ENCODE data around the gene AEBP2.

DNA sequence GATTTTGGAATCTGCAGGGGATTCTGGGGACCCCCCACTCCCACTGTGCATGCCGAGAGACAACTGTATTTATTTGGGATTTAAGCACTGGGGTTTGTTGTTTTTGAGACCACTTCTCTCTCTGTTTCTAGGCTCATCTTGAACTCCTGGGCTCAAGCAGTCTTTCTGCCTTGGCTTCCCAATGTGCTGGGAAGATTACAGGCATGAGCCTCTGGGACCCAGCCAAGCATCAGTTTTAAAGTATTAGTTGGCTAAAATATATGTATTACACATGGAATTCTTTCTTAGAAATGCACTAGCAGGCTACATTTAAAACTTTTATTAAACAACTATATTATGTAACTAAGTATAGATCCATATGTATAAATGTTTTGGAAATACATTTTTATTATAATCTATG is 78.3 kb downstream of the AEBP2 start:
- no peak for TF ChIP-seq TEAD4 (IDR thresholded peaks at IDR 0.05)
- TF ChIP-seq CREB1 (IDR thresholded peaks at IDR 0.05; ENCODE audit: low read depth), result no peak
- TF ChIP-seq TAF1 (IDR thresholded peaks at IDR 0.05; ENCODE audit: low read depth), result no peak
- no peak for TF ChIP-seq CEBPB (IDR thresholded peaks at IDR 0.05)
- TF ChIP-seq, protein P1, sequence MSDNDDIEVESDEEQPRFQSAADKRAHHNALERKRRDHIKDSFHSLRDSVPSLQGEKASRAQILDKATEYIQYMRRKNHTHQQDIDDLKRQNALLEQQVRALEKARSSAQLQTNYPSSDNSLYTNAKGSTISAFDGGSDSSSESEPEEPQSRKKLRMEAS (IDR thresholded peaks at IDR 0.05), result no peak
- TF ChIP-seq, protein P2, sequence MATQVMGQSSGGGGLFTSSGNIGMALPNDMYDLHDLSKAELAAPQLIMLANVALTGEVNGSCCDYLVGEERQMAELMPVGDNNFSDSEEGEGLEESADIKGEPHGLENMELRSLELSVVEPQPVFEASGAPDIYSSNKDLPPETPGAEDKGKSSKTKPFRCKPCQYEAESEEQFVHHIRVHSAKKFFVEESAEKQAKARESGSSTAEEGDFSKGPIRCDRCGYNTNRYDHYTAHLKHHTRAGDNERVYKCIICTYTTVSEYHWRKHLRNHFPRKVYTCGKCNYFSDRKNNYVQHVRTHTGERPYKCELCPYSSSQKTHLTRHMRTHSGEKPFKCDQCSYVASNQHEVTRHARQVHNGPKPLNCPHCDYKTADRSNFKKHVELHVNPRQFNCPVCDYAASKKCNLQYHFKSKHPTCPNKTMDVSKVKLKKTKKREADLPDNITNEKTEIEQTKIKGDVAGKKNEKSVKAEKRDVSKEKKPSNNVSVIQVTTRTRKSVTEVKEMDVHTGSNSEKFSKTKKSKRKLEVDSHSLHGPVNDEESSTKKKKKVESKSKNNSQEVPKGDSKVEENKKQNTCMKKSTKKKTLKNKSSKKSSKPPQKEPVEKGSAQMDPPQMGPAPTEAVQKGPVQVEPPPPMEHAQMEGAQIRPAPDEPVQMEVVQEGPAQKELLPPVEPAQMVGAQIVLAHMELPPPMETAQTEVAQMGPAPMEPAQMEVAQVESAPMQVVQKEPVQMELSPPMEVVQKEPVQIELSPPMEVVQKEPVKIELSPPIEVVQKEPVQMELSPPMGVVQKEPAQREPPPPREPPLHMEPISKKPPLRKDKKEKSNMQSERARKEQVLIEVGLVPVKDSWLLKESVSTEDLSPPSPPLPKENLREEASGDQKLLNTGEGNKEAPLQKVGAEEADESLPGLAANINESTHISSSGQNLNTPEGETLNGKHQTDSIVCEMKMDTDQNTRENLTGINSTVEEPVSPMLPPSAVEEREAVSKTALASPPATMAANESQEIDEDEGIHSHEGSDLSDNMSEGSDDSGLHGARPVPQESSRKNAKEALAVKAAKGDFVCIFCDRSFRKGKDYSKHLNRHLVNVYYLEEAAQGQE (IDR thresholded peaks at IDR 0.05; ENCODE audit: low read depth), result no peak
- no peak for TF ChIP-seq RAD21 (IDR thresholded peaks at IDR 0.05; ENCODE audit: low read depth)
- TF ChIP-seq EP300 (IDR thresholded peaks at IDR 0.05; ENCODE audit: borderline replicate concordance), result no peak
- TF ChIP-seq, protein P3, sequence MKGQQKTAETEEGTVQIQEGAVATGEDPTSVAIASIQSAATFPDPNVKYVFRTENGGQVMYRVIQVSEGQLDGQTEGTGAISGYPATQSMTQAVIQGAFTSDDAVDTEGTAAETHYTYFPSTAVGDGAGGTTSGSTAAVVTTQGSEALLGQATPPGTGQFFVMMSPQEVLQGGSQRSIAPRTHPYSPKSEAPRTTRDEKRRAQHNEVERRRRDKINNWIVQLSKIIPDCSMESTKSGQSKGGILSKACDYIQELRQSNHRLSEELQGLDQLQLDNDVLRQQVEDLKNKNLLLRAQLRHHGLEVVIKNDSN (IDR thresholded peaks at IDR 0.05), result no peak
- TF ChIP-seq YY1 (IDR thresholded peaks at IDR 0.05; ENCODE audit: low read depth), result no peak
- no peak for TF ChIP-seq NFIC (IDR thresholded peaks at IDR 0.05)
- no peak for TF ChIP-seq EGR1 (IDR thresholded peaks at IDR 0.05)
- TF ChIP-seq ZBTB7A (IDR thresholded peaks at IDR 0.05; ENCODE audit: low read depth), result no peak
- TF ChIP-seq TCF12 (IDR thresholded peaks at IDR 0.05; ENCODE audit: low read depth), result no peak
